HFF-Myc (cell line): ENCODE results near the gene OXSR1.

ENCODE experiments used
- DNase-seq: peaks from one replicate; pipeline ENCODE4 v3.0.0-alpha.2; 2011; ENCODE audit warnings: low read depth; ENCODE audit errors: extremely low read depth
- H3K4me3 ChIP-seq: replicated peaks from 2 replicates; pipeline ENCODE4 v1.5.1; 2011; ENCODE audit warnings: low read depth, mild to moderate bottlenecking, control low read depth, low read length
- CTCF ChIP-seq: IDR thresholded peaks from 2 replicates; pipeline ENCODE4 v1.5.1; 2012; ENCODE audit warnings: mild to moderate bottlenecking, low read depth, low read length, control low read depth; ENCODE audit errors: missing control alignments

Gene OXSR1

GRCh38 chr3:38118421-38119247 is 46.7 kb upstream of the OXSR1 start:
- no peak overlapping the region for H3K4me3 ChIP-seq
- DNase-seq: no peak
- TF ChIP-seq CTCF: no peak

- no peak for TF ChIP-seq CTCF
- DNase-seq: no peak
- H3K4me3 ChIP-seq: no peak overlapping the region
These were observed 46.1 kb upstream of the OXSR1 start for GRCh38 chr3:38119248-38119544.

DNA sequence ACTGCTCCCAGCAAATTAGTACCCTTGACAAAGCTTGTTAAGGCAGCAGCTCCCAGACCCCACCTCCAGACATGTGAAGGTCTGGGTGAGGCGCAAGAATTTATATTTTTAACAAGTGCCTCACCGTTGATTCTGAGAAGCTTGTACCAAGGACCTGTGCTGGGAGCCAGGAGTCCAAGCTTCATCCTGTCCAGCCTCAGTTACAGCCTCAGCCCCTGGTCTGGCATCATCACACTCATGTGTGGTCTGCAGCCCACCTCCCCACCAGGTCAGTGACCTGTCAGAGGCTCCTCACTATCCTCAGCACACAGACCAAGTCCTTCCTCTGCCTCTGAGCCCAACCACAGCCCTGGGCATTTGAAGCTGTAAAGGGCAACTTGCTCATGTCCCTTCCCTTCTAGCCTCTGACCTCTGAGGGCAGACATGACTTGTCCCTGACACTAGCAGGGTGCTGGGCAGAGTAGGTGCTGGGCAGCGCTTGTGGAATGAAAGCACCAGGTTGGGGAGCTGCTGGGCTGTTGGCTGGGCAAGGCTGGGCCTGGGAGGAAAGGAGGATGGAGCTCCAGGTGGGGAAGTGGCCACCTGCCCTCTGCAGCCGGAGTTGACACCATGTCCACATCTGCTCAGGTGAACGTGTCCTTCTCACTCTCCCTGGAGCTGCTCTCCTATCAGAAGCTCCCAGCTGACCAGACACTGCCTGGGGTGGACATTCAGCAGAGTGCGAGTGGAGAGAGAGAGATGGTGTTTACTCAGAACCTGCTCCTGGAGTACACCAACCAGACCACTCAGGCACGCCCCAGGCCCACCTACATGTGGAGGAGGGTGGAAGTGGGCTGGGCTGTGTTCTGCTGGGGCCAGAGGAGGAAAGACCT is 45.3 kb upstream of the OXSR1 start:
- no peak for DNase-seq
- no peak overlapping the region for H3K4me3 ChIP-seq
- TF ChIP-seq CTCF: no peak

DNA sequence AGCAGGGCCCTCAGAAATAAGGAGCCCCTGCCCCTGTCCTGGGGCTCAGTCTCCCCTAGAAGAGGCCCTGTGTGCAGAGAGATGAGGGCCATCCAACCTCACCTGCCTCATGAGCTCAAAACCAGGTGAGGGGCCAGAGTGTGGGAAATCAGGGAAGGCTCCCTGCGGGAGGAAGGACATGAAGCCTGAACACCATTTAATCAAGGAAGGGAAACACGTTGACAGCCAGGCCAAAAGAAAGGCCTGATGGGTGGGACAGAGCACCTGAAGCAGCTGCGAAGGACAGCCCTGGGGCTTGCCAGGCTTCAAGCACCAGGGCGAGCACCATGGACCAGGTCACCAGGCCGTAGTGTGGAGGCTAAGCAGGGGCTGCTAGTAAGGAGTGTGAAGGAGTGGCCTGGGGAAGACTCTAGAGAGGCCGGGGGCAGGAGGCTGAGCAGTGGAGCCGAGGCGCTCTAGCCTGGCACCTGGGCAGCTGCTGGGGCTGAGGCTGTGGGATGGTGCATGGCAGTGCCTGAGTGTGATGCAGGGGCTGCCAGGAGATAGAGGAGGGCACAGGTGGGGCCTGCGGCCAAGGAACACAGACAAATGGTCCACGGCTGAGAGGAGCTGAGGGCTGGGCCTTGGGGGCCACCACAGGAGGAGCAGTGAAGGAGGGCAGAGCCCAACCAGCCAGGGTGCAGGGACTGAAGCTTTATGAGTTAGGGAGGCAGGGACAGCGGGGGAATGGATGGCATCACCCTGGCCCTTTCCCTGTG is 44.5 kb upstream of the OXSR1 start:
- no peak overlapping the region for H3K4me3 ChIP-seq
- TF ChIP-seq CTCF: no peak
- DNase-seq: no peak

- DNase-seq: no peak
- TF ChIP-seq CTCF: no peak
- H3K4me3 ChIP-seq: no peak overlapping the region
These were observed 43.9 kb upstream of the OXSR1 start for GRCh38 chr3:38121451-38121831.

GRCh38 chr3:38121832-38122461 is 43.4 kb upstream of the OXSR1 start:
- H3K4me3 ChIP-seq: no peak overlapping the region
- TF ChIP-seq CTCF: no peak
- no peak for DNase-seq
